Ecto neural progenitor cell (in vitro differentiated cells): ENCODE measurements around the gene TIFAB.

Experiments
- DNase-seq: peaks from one replicate; pipeline ENCODE4 v3.0.0-alpha.2; 2018; ENCODE audit warnings: low spot score

The TIFAB gene

GRCh38 chr5:135452321-135453030 lies at the start of gene TIFAB:
Gene TIFAB, minus strand, starts transcription at chr5:135452351. Its CDS starts 2,412 bp downstream, at chr5:135449939.
- DNase-seq: no peak

- no peak for DNase-seq
Observed at GRCh38 chr5:135498637-135498995, 46.5 kb upstream of the TIFAB start.

GRCh38 chr5:135497971-135498636 lies 46.0 kb upstream of the TIFAB start:
- peak; percentile 40 for DNase-seq

- DNase-seq: peak; percentile 13
Observed at GRCh38 chr5:135495531-135495930, 43.4 kb upstream of the TIFAB start.

- peak; percentile 15 for DNase-seq
Observed at GRCh38 chr5:135494196-135494595, 42.0 kb upstream of the TIFAB start.

GRCh38 chr5:135493406-135494180 lies 41.4 kb upstream of the TIFAB start:
- DNase-seq: peak; percentile 42

GRCh38 chr5:135492319-135492626 lies 40.1 kb upstream of the TIFAB start:
- no peak for DNase-seq

GRCh38 chr5:135491552-135492318 lies 39.6 kb upstream of the TIFAB start:
- peak; percentile 75 for DNase-seq

GRCh38 chr5:135491038-135491551 lies 38.9 kb upstream of the TIFAB start:
- DNase-seq: peak; percentile 51

GRCh38 chr5:135490245-135491037 lies 38.3 kb upstream of the TIFAB start:
- DNase-seq: peak; percentile 70

GRCh38 chr5:135489466-135490244 lies 37.5 kb upstream of the TIFAB start:
- peak; percentile 67 for DNase-seq

GRCh38 chr5:135488727-135489465 lies 36.7 kb upstream of the TIFAB start:
- DNase-seq: peak; percentile 92

- no peak for DNase-seq
Observed at GRCh38 chr5:135487839-135488514, 35.8 kb upstream of the TIFAB start.

GRCh38 chr5:135487037-135487395 lies 34.9 kb upstream of the TIFAB start:
- DNase-seq: no peak

- DNase-seq: no peak
Observed at GRCh38 chr5:135486131-135487036, 34.2 kb upstream of the TIFAB start.

GRCh38 chr5:135484674-135485086 lies 32.5 kb upstream of the TIFAB start:
- no peak for DNase-seq

GRCh38 chr5:135483254-135483653 lies 31.1 kb upstream of the TIFAB start:
- DNase-seq: no peak

- DNase-seq: peak; percentile 74
Observed at GRCh38 chr5:135482381-135482933, 30.3 kb upstream of the TIFAB start.
